ENCODE measurements around the gene NTF3. TPM values are rescaled to one million over a fixed set of nuclear protein-coding genes. Genes with fewer than 3 reads are reported as not detected.
A peak's percentile ranks its signal among the peaks of the same experiment; 100 is the strongest.

The NTF3 gene
- total and polyA plus RNA-seq, 5 experiments from 2014 or later = not detected

GRCh38 chr12:5514016-5514415 lies 82.1 kb downstream of the NTF3 start:
- POLR2A ChIA-PET = no interaction called here

GRCh38 chr12:5514545-5514944 lies 82.6 kb downstream of the NTF3 start:
- Mint-ChIP-seq H3K36me3 (no peaks in the 10 kb centered on the region), H3K9me3 (no peaks in the 10 kb centered on the region), H3K4me3 (no peak overlapping the region), H3K27ac (no peak overlapping the region), H3K27me3 (peaks cover 8 to 20% (median 8%) of the 10 kb centered on the region in 5 donors), H3K4me1 (peaks cover 0 to 7% (median 1%) of the 10 kb centered on the region in 4 donors)
- no peak for DNase-seq
- POLR2A ChIA-PET = no interaction called here
- no peak for ATAC-seq

More at GRCh38 chr12:5514016-5514415, 82.1 kb downstream of the NTF3 start:
- Mint-ChIP-seq H3K4me3 (no peak overlapping the region), H3K4me1 (peaks cover 0 to 7% (median 1%) of the 10 kb centered on the region in 4 donors), H3K27me3 (peaks cover 8 to 20% (median 8%) of the 10 kb centered on the region in 5 donors), H3K9me3 (no peaks in the 10 kb centered on the region), H3K36me3 (no peaks in the 10 kb centered on the region), H3K27ac (no peak overlapping the region)
- DNase-seq (no peak), ATAC-seq (no peak)

GRCh38 chr12:5515458-5515857 lies 83.5 kb downstream of the NTF3 start:
- peaks cover 8 to 20% (median 14%) of the 10 kb centered on the region in 5 donors for H3K27me3 Mint-ChIP-seq
- no peak overlapping the region for H3K4me3 Mint-ChIP-seq
- no peaks in the 10 kb centered on the region for H3K36me3 Mint-ChIP-seq
- no peaks in the 10 kb centered on the region for H3K9me3 Mint-ChIP-seq
- H3K4me1 Mint-ChIP-seq = peaks cover 0 to 7% (median 1%) of the 10 kb centered on the region in 4 donors
- no peak for ATAC-seq
- POLR2A ChIA-PET = no interaction called here
- DNase-seq = no peak
- no peak overlapping the region for H3K27ac Mint-ChIP-seq

GRCh38 chr12:5516371-5517241 lies 84.7 kb downstream of the NTF3 start:
- Mint-ChIP-seq H3K9me3 (no peaks in the 10 kb centered on the region), H3K27ac (no peak overlapping the region), H3K4me3 (no peak overlapping the region), H3K27me3 (peaks cover 5 to 14% (median 9%) of the 10 kb centered on the region in 5 donors), H3K4me1 (peaks cover 0 to under 1% (median 0%) of the 10 kb centered on the region in 4 donors), H3K36me3 (no peaks in the 10 kb centered on the region)
- no peak for ATAC-seq
- DNase-seq = no peak
- POLR2A ChIA-PET = no interaction called here

GRCh38 chr12:5518584-5519365 lies 86.9 kb downstream of the NTF3 start:
- POLR2A ChIA-PET = no interaction called here
- Mint-ChIP-seq H3K36me3 (no peaks in the 10 kb centered on the region), H3K27me3 (peaks cover 0 to 20% (median 4%) of the 10 kb centered on the region in 5 donors), H3K9me3 (no peaks in the 10 kb centered on the region), H3K4me1 (no peaks in the 10 kb centered on the region), H3K27ac (no peak overlapping the region), H3K4me3 (no peak overlapping the region)
- ATAC-seq (no peak), DNase-seq (no peak)

- ATAC-seq (no peak), DNase-seq (no peak)
- Mint-ChIP-seq H3K36me3 (no peaks in the 10 kb centered on the region), H3K9me3 (no peaks in the 10 kb centered on the region), H3K27me3 (peaks cover 0 to 20% (median 0%) of the 10 kb centered on the region in 5 donors), H3K4me1 (no peaks in the 10 kb centered on the region), H3K27ac (no peak overlapping the region), H3K4me3 (no peak overlapping the region)
- POLR2A ChIA-PET = no interaction called here
Observed at GRCh38 chr12:5520037-5520436, 88.1 kb downstream of the NTF3 start.

- Mint-ChIP-seq H3K27ac (no peak overlapping the region), H3K4me1 (no peaks in the 10 kb centered on the region), H3K36me3 (no peaks in the 10 kb centered on the region), H3K9me3 (no peaks in the 10 kb centered on the region), H3K4me3 (no peak overlapping the region), H3K27me3 (peaks cover 0 to 20% (median 0%) of the 10 kb centered on the region in 5 donors)
- POLR2A ChIA-PET = no interaction called here
- DNase-seq = no peak
- ATAC-seq = no peak
Observed at GRCh38 chr12:5520831-5521230, 88.9 kb downstream of the NTF3 start.

GRCh38 chr12:5521456-5522325 lies 89.8 kb downstream of the NTF3 start:
- Mint-ChIP-seq H3K9me3 (no peaks in the 10 kb centered on the region), H3K4me3 (no peak overlapping the region), H3K27ac (no peak overlapping the region), H3K4me1 (no peaks in the 10 kb centered on the region), H3K36me3 (no peaks in the 10 kb centered on the region), H3K27me3 (peaks cover 0 to 20% (median 0%) of the 10 kb centered on the region in 5 donors)
- DNase-seq = no peak
- no peak for ATAC-seq
- POLR2A ChIA-PET = no interaction called here

GRCh38 chr12:5522432-5523335 lies 90.8 kb downstream of the NTF3 start:
- no peaks in the 10 kb centered on the region for H3K4me1 Mint-ChIP-seq
- H3K36me3 Mint-ChIP-seq = no peaks in the 10 kb centered on the region
- H3K27me3 Mint-ChIP-seq = peaks cover 0 to 20% (median 0%) of the 10 kb centered on the region in 5 donors
- DNase-seq = no peak
- H3K27ac Mint-ChIP-seq = no peak overlapping the region
- POLR2A ChIA-PET = no interaction called here
- ATAC-seq = no peak
- no peaks in the 10 kb centered on the region for H3K9me3 Mint-ChIP-seq
- no peak overlapping the region for H3K4me3 Mint-ChIP-seq

- Mint-ChIP-seq H3K36me3 (no peaks in the 10 kb centered on the region), H3K9me3 (no peaks in the 10 kb centered on the region), H3K27me3 (peaks cover 0 to 20% (median 0%) of the 10 kb centered on the region in 5 donors), H3K27ac (no peak overlapping the region), H3K4me3 (no peak overlapping the region), H3K4me1 (no peaks in the 10 kb centered on the region)
- DNase-seq (no peak), ATAC-seq (no peak)
- POLR2A ChIA-PET = no interaction called here
Observed at GRCh38 chr12:5523396-5524115, 91.6 kb downstream of the NTF3 start.

GRCh38 chr12:5524116-5524768 lies 92.3 kb downstream of the NTF3 start:
- H3K27ac Mint-ChIP-seq = no peak overlapping the region

More at GRCh38 chr12:5524116-5524768, 92.3 kb downstream of the NTF3 start:
- POLR2A ChIA-PET = no interaction called here
- H3K27me3 Mint-ChIP-seq = peaks cover 0 to 20% (median under 1%) of the 10 kb centered on the region in 5 donors
- DNase-seq (no peak), ATAC-seq (peak in 1 of 2 donors; percentile 22)
- no peak overlapping the region for H3K4me3 Mint-ChIP-seq
- H3K36me3 Mint-ChIP-seq = no peaks in the 10 kb centered on the region
- H3K9me3 Mint-ChIP-seq = no peaks in the 10 kb centered on the region
- no peaks in the 10 kb centered on the region for H3K4me1 Mint-ChIP-seq
